Measurements from ENCODE around the gene CASZ1.

Gene CASZ1

GRCh38 chr1:10665930-10666850 lies 130.3 kb downstream of the CASZ1 start:
- Histone ChIP-seq H3K4me1 (ENCODE audit: control insufficient read depth, insufficient read depth, low read depth, low read length) (peaks cover 20% of the 10 kb centered on the region), H3K27me3 (ENCODE audit: control insufficient read depth in 1 of 2, insufficient read depth in 1 of 2, low read length in 2 of 2) (peaks cover 21 to 82% of the 10 kb centered on the region in 2 experiments), H3K4ac (ENCODE audit: low read depth in 1 of 2, low read length in 2 of 2) (peak overlapping the region; percentile 46 to 77), H3K4me2 (ENCODE audit: low read length, poor library complexity, severe bottlenecking) (no peak overlapping the region), H3K9ac (ENCODE audit: low read length) (no peak overlapping the region), H4K8ac (ENCODE audit: low read length) (peak overlapping the region; percentile 19), H3K27ac (ENCODE audit: low read length, poor library complexity, severe bottlenecking) (no peak overlapping the region), H3K23ac (ENCODE audit: low read length in 2 of 2) (peak overlapping the region in 1 of 2 experiments; percentile 27), H3K18ac (ENCODE audit: low read depth in 1 of 2, low read length in 2 of 2) (peak overlapping the region; percentile 78 to 84), H3K36me3 (ENCODE audit: control insufficient read depth in 1 of 2, insufficient read depth in 2 of 2, low read depth in 1 of 2, low read length in 2 of 2) (no peaks in the 10 kb centered on the region), H2BK15ac (ENCODE audit: low read depth, poor library complexity, severe bottlenecking) (peak overlapping the region; percentile 95), H2BK120ac (ENCODE audit: low read depth, low read length) (peak overlapping the region; percentile 65), H3K14ac (ENCODE audit: low read length in 2 of 2) (peak overlapping the region in 1 of 2 experiments; percentile 91), H2AK5ac (ENCODE audit: low read length, severe bottlenecking) (no peak overlapping the region), H3K4me3 (ENCODE audit: insufficient read depth in 1 of 2, low read depth in 1 of 2, low read length in 2 of 2) (no peak overlapping the region), H3K9me3 (ENCODE audit: control insufficient read depth, low read length) (no peaks in the 10 kb centered on the region), H2BK5ac (ENCODE audit: low read depth, low read length, poor library complexity, severe bottlenecking) (no peak overlapping the region), H4K91ac (ENCODE audit: low read length) (peak overlapping the region; percentile 81), H2BK12ac (ENCODE audit: low read length in 2 of 2) (peak overlapping the region; percentile 85 to 99), H3K79me1 (replicated peaks; ENCODE audit: low read length, poor library complexity, severe bottlenecking) (no peaks in the 10 kb centered on the region), H2AFZ (ENCODE audit: low read depth, low read length) (no peak overlapping the region)
- 93% methylated on average over 36 of the region's 36 CpGs for WGBS
- DNase-seq, result no peak

GRCh38 chr1:10665226-10665625 lies 131.2 kb downstream of the CASZ1 start:
- WGBS, result 97% methylated on average over 29 of the region's 31 CpGs

DNA sequence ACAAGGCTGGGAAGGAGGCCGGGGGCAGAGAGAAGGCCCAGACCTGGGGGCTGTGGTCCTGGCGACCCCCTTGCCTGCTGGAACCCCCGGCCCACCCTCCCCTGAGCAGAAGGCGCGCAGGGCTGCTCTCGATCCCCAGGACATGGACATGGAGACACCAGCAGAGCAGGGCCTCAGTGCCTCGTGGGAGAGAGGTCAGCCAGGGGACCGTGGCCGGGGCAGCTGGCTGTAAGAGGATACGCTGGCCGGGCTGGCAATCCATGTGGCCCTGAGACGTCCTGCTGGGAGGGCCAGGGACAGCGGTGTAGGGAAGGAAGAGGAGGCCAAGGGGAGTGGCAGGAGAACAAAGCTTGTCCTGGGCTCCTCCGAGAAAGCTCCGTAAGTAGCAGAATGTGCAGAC lies 132.2 kb downstream of the CASZ1 start:
- Histone ChIP-seq H3K79me1 (replicated peaks; ENCODE audit: low read length, poor library complexity, severe bottlenecking) (no peaks in the 10 kb centered on the region), H3K9me3 (ENCODE audit: control insufficient read depth, low read length) (no peaks in the 10 kb centered on the region), H3K27ac (ENCODE audit: low read length, poor library complexity, severe bottlenecking) (no peak overlapping the region), H2BK5ac (ENCODE audit: low read depth, low read length, poor library complexity, severe bottlenecking) (no peak overlapping the region), H2BK120ac (ENCODE audit: low read depth, low read length) (peak overlapping the region; percentile 58), H3K23ac (ENCODE audit: low read length in 2 of 2) (no peak overlapping the region), H4K8ac (ENCODE audit: low read length) (peak overlapping the region; percentile 46), H4K91ac (ENCODE audit: low read length) (peak overlapping the region; percentile 79), H3K4me3 (ENCODE audit: insufficient read depth in 1 of 2, low read depth in 1 of 2, low read length in 2 of 2) (no peak overlapping the region), H2AFZ (ENCODE audit: low read depth, low read length) (no peak overlapping the region), H3K27me3 (ENCODE audit: control insufficient read depth in 1 of 2, insufficient read depth in 1 of 2, low read length in 2 of 2) (peaks cover 14 to 72% of the 10 kb centered on the region in 2 experiments), H3K4me2 (ENCODE audit: low read length, poor library complexity, severe bottlenecking) (no peak overlapping the region), H2BK15ac (ENCODE audit: low read depth, poor library complexity, severe bottlenecking) (peak overlapping the region; percentile 49), H3K18ac (ENCODE audit: low read depth in 1 of 2, low read length in 2 of 2) (peak overlapping the region in 1 of 2 experiments; percentile 30), H3K14ac (ENCODE audit: low read length in 2 of 2) (no peak overlapping the region), H2BK12ac (ENCODE audit: low read length in 2 of 2) (peak overlapping the region; percentile 22 to 89), H2AK5ac (ENCODE audit: low read length, severe bottlenecking) (no peak overlapping the region), H3K4me1 (ENCODE audit: control insufficient read depth, insufficient read depth, low read depth, low read length) (peaks cover 22% of the 10 kb centered on the region), H3K4ac (ENCODE audit: low read depth in 1 of 2, low read length in 2 of 2) (peak overlapping the region in 1 of 2 experiments; percentile 4), H3K36me3 (ENCODE audit: control insufficient read depth in 1 of 2, insufficient read depth in 2 of 2, low read depth in 1 of 2, low read length in 2 of 2) (peaks cover 0 to 3% of the 10 kb centered on the region in 2 experiments), H3K9ac (ENCODE audit: low read length) (no peak overlapping the region)
- no peak for DNase-seq
- 51% methylated on average over 15 of the region's 15 CpGs for WGBS

More at GRCh38 chr1:10665226-10665625, 131.2 kb downstream of the CASZ1 start:
- Histone ChIP-seq H4K8ac (ENCODE audit: low read length) (no peak overlapping the region), H2BK5ac (ENCODE audit: low read depth, low read length, poor library complexity, severe bottlenecking) (no peak overlapping the region), H2BK120ac (ENCODE audit: low read depth, low read length) (no peak overlapping the region), H3K14ac (ENCODE audit: low read length in 2 of 2) (peak overlapping the region in 1 of 2 experiments; percentile 3), H2BK12ac (ENCODE audit: low read length in 2 of 2) (peak overlapping the region; percentile 69 to 99), H3K4ac (ENCODE audit: low read depth in 1 of 2, low read length in 2 of 2) (no peak overlapping the region), H3K4me2 (ENCODE audit: low read length, poor library complexity, severe bottlenecking) (no peak overlapping the region), H3K9ac (ENCODE audit: low read length) (no peak overlapping the region), H3K27me3 (ENCODE audit: control insufficient read depth in 1 of 2, insufficient read depth in 1 of 2, low read length in 2 of 2) (peaks cover 14 to 74% of the 10 kb centered on the region in 2 experiments), H3K4me3 (ENCODE audit: insufficient read depth in 1 of 2, low read depth in 1 of 2, low read length in 2 of 2) (no peak overlapping the region), H2BK15ac (ENCODE audit: low read depth, poor library complexity, severe bottlenecking) (no peak overlapping the region), H3K27ac (ENCODE audit: low read length, poor library complexity, severe bottlenecking) (no peak overlapping the region), H2AK5ac (ENCODE audit: low read length, severe bottlenecking) (no peak overlapping the region), H2AFZ (ENCODE audit: low read depth, low read length) (no peak overlapping the region), H3K4me1 (ENCODE audit: control insufficient read depth, insufficient read depth, low read depth, low read length) (peaks cover 20% of the 10 kb centered on the region), H3K23ac (ENCODE audit: low read length in 2 of 2) (no peak overlapping the region), H3K79me1 (replicated peaks; ENCODE audit: low read length, poor library complexity, severe bottlenecking) (no peaks in the 10 kb centered on the region), H4K91ac (ENCODE audit: low read length) (peak overlapping the region; percentile 65), H3K9me3 (ENCODE audit: control insufficient read depth, low read length) (no peaks in the 10 kb centered on the region), H3K36me3 (ENCODE audit: control insufficient read depth in 1 of 2, insufficient read depth in 2 of 2, low read depth in 1 of 2, low read length in 2 of 2) (no peaks in the 10 kb centered on the region), H3K18ac (ENCODE audit: low read depth in 1 of 2, low read length in 2 of 2) (peak overlapping the region in 1 of 2 experiments; percentile 16)
- DNase-seq, result no peak

DNA sequence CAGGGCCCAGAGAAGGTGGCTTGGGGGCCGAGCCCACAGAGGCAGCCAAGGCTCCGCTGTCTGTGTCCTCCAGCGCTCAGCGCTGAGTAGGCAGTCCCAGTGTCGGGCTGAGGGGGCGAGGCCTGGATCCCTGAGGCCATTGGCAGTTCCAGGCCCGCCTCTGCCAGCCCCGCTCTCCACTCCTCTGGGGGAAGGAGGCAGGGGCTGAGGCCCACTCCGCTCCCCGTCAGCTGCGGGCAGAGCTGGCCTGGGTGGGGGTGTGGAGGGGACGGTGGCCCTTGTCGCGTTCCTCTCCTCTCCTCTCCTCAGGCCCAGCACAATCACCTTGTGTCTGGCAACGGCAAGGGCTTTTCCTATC lies 132.8 kb downstream of the CASZ1 start:
- Histone ChIP-seq H2AK5ac (ENCODE audit: low read length, severe bottlenecking) (no peak overlapping the region), H4K8ac (ENCODE audit: low read length) (peak overlapping the region; percentile 48), H3K14ac (ENCODE audit: low read length in 2 of 2) (peak overlapping the region in 1 of 2 experiments; percentile 69), H3K23ac (ENCODE audit: low read length in 2 of 2) (no peak overlapping the region), H2BK120ac (ENCODE audit: low read depth, low read length) (no peak overlapping the region), H2BK12ac (ENCODE audit: low read length in 2 of 2) (peak overlapping the region; percentile 21 to 76), H3K4ac (ENCODE audit: low read depth in 1 of 2, low read length in 2 of 2) (peak overlapping the region; percentile 20 to 41), H4K91ac (ENCODE audit: low read length) (peak overlapping the region; percentile 70), H3K9me3 (ENCODE audit: control insufficient read depth, low read length) (no peaks in the 10 kb centered on the region), H3K18ac (ENCODE audit: low read depth in 1 of 2, low read length in 2 of 2) (peak overlapping the region in 1 of 2 experiments; percentile 63), H3K4me3 (ENCODE audit: insufficient read depth in 1 of 2, low read depth in 1 of 2, low read length in 2 of 2) (no peak overlapping the region), H2BK15ac (ENCODE audit: low read depth, poor library complexity, severe bottlenecking) (peak overlapping the region; percentile 78), H3K27me3 (ENCODE audit: control insufficient read depth in 1 of 2, insufficient read depth in 1 of 2, low read length in 2 of 2) (peaks cover 14 to 72% of the 10 kb centered on the region in 2 experiments), H2BK5ac (ENCODE audit: low read depth, low read length, poor library complexity, severe bottlenecking) (no peak overlapping the region), H3K79me1 (replicated peaks; ENCODE audit: low read length, poor library complexity, severe bottlenecking) (no peaks in the 10 kb centered on the region), H3K27ac (ENCODE audit: low read length, poor library complexity, severe bottlenecking) (no peak overlapping the region), H3K4me1 (ENCODE audit: control insufficient read depth, insufficient read depth, low read depth, low read length) (peaks cover 23% of the 10 kb centered on the region), H3K36me3 (ENCODE audit: control insufficient read depth in 1 of 2, insufficient read depth in 2 of 2, low read depth in 1 of 2, low read length in 2 of 2) (peaks cover 0 to 6% of the 10 kb centered on the region in 2 experiments), H2AFZ (ENCODE audit: low read depth, low read length) (peak overlapping the region; percentile 20), H3K4me2 (ENCODE audit: low read length, poor library complexity, severe bottlenecking) (peak overlapping the region; percentile 60), H3K9ac (ENCODE audit: low read length) (no peak overlapping the region)
- 0% methylated on average over 4 of the region's 15 CpGs for WGBS
- peak; percentile 64 for DNase-seq

Measured in mesenchymal stem cell (in vitro differentiated cells and primary cell).